ENCODE results near the gene ZFYVE16. TPM values are rescaled to one million over a fixed set of nuclear protein-coding genes. Genes with fewer than 3 reads are reported as not detected.
A peak's percentile ranks its signal among the peaks of the same experiment; 100 is the strongest.

ZFYVE16 gene
- total RNA-seq, result 10 to 100 TPM in 1 of 2 experiments, 1 to 10 TPM in 1; 8.0 to 10.3 TPM

DNA sequence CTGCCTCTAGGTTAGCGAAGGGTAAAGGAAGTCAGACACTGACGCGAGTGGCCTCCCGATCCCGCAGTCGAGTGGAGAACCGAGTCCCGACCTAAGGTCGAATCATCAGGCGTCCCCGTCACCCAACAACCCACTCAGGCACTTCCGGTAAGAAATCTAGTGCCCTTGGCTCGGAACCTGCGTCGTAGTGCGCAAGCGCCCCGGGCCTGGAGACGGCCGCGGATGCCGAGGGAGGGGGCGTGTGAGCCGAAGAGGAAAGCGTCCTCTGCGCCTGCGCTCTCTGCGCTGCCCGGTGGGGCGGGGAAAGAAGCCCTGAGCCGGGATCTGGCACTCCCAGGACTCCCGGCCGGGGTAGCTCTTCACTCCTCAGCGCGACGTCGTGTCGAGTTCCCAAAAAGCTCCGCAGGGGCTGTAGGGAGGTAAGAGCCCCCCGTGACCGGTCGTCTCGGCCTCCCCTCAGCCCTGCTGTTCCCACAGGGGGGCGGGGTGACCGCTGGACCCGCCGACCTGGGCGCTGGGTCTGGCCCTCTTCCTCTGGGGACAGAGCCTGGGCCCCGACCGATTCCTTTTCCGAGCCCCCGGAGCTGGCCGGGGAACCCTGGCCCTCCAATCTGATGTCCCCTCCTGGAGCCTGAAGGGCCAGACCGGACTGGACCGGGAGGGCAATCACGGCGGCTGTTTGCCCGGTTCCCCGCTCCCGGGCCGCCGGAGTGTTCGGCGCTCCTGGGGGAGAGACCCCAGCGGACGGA is at the start of gene ZFYVE16:
ZFYVE16 (plus strand) TSS at position 330 of the 749 bp plus-strand sequence. CDS start 26,084 bp downstream, outside the sequence.
- H3K4me3 Mint-ChIP-seq, result peak within 1 kb of the TSS; percentile 97
- H3K4me1 Mint-ChIP-seq (ENCODE audit: low read depth), result peaks cover 14% of the 10 kb centered on the region
- peak within 1 kb of the TSS; percentile 96 for H3K27ac Mint-ChIP-seq
- CTCF ChIA-PET, result interaction anchor here (0.5 to 1.3 kb wide), 5 partner anchors 70 to 892 kb away, joined by 3 to 4 read pairs (median 3); no protein-coding TSS in a partner anchor
- H3K27me3 Mint-ChIP-seq (ENCODE audit: low read depth), result no peaks in the 10 kb centered on the region
- no peaks in the 10 kb centered on the region for H3K9me3 Mint-ChIP-seq
- intact Hi-C loops (cut with micrococcal nuclease), result loop anchor here (1.0 to 10.0 kb wide), 15 partner anchors 61 to 1423 kb away; partner anchors contain the start of genes ARSB, FAM151B, HOMER1 and JMY
- no peaks in the 10 kb centered on the region for H3K36me3 Mint-ChIP-seq (ENCODE audit: low read depth)
- peak; percentile 97 for DNase-seq

DNA sequence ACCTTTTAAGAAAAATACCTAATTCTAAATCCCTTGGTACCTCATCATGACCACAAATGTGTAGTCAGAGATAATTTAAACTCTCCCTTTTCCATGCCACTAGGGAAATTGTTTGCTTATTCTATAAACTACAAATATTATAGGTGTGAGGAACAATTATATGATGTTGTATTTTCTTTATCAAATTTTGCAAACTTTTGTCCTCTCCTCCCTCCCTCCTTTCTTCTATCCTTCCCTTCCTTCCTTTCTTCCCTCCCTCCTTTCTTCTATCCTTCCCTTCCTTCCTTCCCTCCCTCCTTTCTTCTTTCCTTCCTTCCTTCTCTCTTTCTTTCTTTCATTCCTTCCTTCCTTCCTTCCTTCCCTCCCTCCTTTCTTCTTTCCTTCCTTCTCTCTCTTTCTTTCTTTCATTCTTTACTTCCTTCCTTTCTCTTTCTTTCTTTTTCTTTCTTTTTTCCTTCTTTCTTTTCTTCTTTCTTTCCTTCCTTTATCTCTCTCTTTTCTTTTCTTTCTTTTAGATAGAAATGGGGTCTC is 46.9 kb upstream of the ZFYVE16 start:
- no peak for DNase-seq
- H3K27me3 Mint-ChIP-seq (ENCODE audit: low read depth), result no peaks in the 10 kb centered on the region
- H3K27ac Mint-ChIP-seq, result no peak overlapping the region
- CTCF ChIA-PET, result no interaction called here
- H3K9me3 Mint-ChIP-seq, result no peaks in the 10 kb centered on the region
- H3K36me3 Mint-ChIP-seq (ENCODE audit: low read depth), result no peaks in the 10 kb centered on the region
- intact Hi-C loops (cut with micrococcal nuclease), result no loop called here
- H3K4me1 Mint-ChIP-seq (ENCODE audit: low read depth), result no peaks in the 10 kb centered on the region
- H3K4me3 Mint-ChIP-seq, result no peak overlapping the region

DNA sequence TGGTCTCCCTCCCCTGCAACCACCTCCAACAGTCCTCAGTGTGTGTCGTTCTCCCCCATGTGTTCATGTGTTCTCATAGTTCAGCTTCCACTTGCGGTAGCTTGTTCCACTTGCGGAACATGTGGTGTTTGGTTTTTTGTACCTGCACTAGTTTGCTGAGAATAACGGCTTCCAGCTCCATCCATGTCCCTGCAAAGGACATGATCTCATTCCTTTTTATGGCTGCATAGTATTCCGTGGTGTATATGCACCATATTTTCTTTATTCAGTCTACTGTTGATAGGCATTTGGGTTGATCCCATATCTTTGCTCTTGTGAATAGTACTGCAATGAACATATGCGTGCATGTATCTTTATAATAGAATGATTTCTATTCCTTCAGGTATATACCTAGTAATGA is 43.0 kb upstream of the ZFYVE16 start:
- intact Hi-C loops (cut with micrococcal nuclease), result no loop called here
- CTCF ChIA-PET, result interaction anchor here (0.7 kb wide), 1 partner anchor 145 kb away, joined by 3 read pairs; no protein-coding TSS in a partner anchor
- no peak overlapping the region for H3K27ac Mint-ChIP-seq
- no peak for DNase-seq
- H3K36me3 Mint-ChIP-seq (ENCODE audit: low read depth), result no peaks in the 10 kb centered on the region
- no peaks in the 10 kb centered on the region for H3K9me3 Mint-ChIP-seq
- no peaks in the 10 kb centered on the region for H3K4me1 Mint-ChIP-seq (ENCODE audit: low read depth)
- H3K4me3 Mint-ChIP-seq, result no peak overlapping the region
- H3K27me3 Mint-ChIP-seq (ENCODE audit: low read depth), result no peaks in the 10 kb centered on the region

DNA sequence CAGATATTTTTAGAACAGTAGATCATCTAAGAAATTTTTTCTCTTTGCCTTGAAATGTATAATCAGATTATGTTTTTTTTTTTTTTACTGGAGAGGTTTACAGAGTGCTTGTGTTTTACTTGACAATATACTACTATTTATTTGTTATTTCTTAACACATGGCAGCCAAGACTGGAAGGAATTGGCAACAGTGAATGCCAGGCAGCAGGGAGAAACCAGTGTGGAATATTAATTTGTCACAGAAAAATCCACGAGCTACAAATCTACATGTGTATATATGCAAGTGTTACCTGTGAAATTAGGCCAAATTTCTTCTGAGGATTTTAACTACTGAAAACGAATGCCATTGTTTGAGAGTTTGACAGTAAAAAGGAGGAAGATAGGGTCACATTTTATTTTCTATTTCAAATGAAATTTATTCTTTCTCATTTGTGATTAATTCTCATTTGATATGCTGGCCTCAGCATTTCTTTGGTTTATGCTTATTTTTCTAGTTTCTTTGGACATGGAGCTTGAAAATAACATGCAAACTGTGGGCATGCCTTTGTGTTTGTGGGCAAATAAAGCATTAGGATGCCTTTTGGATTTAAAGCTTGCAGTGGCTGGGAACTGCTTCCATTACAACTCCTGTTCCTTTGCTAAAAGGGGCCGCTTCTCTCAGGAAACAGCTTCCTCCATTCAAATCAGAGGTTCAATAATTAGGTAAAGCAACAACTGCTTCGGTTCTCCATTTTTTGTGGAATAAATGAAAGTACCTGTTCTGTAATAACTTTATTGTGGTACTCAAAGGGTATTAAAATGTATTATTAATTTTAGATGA is 39.0 kb upstream of the ZFYVE16 start:
- CTCF ChIA-PET, result no interaction called here
- H3K4me1 Mint-ChIP-seq (ENCODE audit: low read depth), result no peaks in the 10 kb centered on the region
- no peaks in the 10 kb centered on the region for H3K36me3 Mint-ChIP-seq (ENCODE audit: low read depth)
- no peak for DNase-seq
- H3K27ac Mint-ChIP-seq, result no peak overlapping the region
- no peaks in the 10 kb centered on the region for H3K9me3 Mint-ChIP-seq
- intact Hi-C loops (cut with micrococcal nuclease), result no loop called here
- H3K4me3 Mint-ChIP-seq, result no peak overlapping the region
- H3K27me3 Mint-ChIP-seq (ENCODE audit: low read depth), result no peaks in the 10 kb centered on the region

DNA sequence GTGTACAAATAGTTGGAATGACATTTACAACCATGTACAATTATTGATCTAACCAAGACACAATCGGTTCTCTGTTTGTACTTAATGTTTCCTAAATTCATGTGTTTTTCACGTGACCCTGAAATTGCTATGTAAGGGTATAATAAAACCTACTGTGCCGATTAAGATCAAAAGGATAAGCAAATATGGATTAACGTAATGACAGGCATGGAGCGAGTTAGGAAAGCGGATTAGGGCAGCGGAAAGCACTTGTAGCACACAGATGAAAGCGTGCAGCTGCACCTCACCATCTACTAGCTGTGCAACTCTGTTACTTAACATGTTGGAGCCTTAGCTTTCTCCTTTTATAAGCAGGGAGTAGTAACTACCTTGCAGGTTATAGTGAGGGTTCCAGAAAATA is 38.3 kb upstream of the ZFYVE16 start:
- no peak overlapping the region for H3K4me3 Mint-ChIP-seq
- intact Hi-C loops (cut with micrococcal nuclease), result no loop called here
- H3K36me3 Mint-ChIP-seq (ENCODE audit: low read depth), result no peaks in the 10 kb centered on the region
- no peaks in the 10 kb centered on the region for H3K9me3 Mint-ChIP-seq
- H3K27ac Mint-ChIP-seq, result no peak overlapping the region
- no peaks in the 10 kb centered on the region for H3K4me1 Mint-ChIP-seq (ENCODE audit: low read depth)
- no peak for DNase-seq
- CTCF ChIA-PET, result no interaction called here
- no peaks in the 10 kb centered on the region for H3K27me3 Mint-ChIP-seq (ENCODE audit: low read depth)

DNA sequence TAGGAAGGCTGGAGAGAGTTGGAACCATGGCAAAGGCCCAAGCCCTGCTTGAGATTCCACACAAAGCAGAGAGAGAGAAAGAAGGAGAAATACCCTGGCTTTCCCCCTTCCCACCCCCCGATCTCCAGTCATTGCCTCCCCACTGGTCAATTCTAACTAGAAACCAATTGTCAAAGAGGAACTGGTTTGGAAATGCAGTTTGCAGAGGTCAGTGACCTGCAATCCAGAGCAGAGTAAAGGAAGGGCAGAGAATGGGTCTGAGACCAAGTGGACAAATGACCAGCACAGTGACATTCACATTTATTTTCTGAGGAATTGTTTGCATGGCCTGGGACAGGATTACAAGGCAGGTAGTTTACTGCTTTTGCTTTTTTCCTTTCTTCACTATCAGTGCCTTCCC is 37.5 kb upstream of the ZFYVE16 start:
- H3K9me3 Mint-ChIP-seq, result no peaks in the 10 kb centered on the region
- no peaks in the 10 kb centered on the region for H3K36me3 Mint-ChIP-seq (ENCODE audit: low read depth)
- no peak for DNase-seq
- intact Hi-C loops (cut with micrococcal nuclease), result no loop called here
- CTCF ChIA-PET, result no interaction called here
- H3K27me3 Mint-ChIP-seq (ENCODE audit: low read depth), result no peaks in the 10 kb centered on the region
- H3K4me1 Mint-ChIP-seq (ENCODE audit: low read depth), result no peaks in the 10 kb centered on the region
- no peak overlapping the region for H3K27ac Mint-ChIP-seq
- H3K4me3 Mint-ChIP-seq, result no peak overlapping the region

DNA sequence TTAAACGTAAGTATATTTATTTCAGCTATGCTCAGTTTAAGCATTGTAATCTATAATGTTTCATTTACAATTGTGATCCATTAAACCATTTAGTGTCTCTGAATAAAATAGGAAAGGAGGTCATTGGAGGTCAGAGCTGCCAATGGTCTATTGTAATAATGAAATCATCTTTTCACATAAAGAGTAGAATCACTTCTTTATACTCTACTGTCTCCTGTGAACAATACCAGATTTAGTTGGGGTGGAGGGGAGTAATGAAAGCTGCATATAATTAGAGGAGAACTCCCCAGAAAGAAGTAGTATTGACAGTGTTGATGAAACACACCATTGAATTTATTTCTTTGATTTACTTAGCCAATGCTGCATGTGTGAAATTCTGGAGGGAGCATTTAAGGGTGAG is 35.1 kb upstream of the ZFYVE16 start:
- Mint-ChIP-seq H3K4me3 (no peak overlapping the region), H3K27me3 (ENCODE audit: low read depth) (no peaks in the 10 kb centered on the region), H3K27ac (no peak overlapping the region), H3K9me3 (no peaks in the 10 kb centered on the region), H3K36me3 (ENCODE audit: low read depth) (no peaks in the 10 kb centered on the region), H3K4me1 (ENCODE audit: low read depth) (no peaks in the 10 kb centered on the region)
- intact Hi-C loops (cut with micrococcal nuclease), result no loop called here
- no peak for DNase-seq
- CTCF ChIA-PET, result no interaction called here

DNA sequence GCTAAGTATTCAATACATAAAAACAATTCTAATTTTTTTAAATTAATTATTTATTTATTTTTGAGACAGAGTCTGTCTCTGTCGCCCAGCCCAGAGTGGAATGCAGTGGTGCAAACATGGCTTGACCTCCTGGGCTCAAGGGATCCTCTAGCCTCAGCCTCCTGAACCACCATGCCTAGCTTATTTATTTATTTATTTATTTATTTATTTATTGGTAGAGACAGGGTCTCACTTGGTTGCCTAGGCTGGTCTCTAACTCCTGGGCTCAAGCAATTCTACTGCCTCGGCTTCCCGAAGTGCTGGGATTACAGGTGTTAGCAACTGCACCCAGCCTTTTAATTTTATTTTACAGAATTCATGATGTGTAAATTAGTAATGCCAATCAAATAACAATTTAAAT is 33.7 kb upstream of the ZFYVE16 start:
- no peak overlapping the region for H3K4me3 Mint-ChIP-seq
- no peaks in the 10 kb centered on the region for H3K4me1 Mint-ChIP-seq (ENCODE audit: low read depth)
- H3K27me3 Mint-ChIP-seq (ENCODE audit: low read depth), result no peaks in the 10 kb centered on the region
- intact Hi-C loops (cut with micrococcal nuclease), result no loop called here
- CTCF ChIA-PET, result interaction anchor here (0.7 kb wide), 1 partner anchor 633 kb away, joined by 3 read pairs; no protein-coding TSS in a partner anchor
- no peaks in the 10 kb centered on the region for H3K9me3 Mint-ChIP-seq
- DNase-seq, result no peak
- no peak overlapping the region for H3K27ac Mint-ChIP-seq
- H3K36me3 Mint-ChIP-seq (ENCODE audit: low read depth), result no peaks in the 10 kb centered on the region

DNA sequence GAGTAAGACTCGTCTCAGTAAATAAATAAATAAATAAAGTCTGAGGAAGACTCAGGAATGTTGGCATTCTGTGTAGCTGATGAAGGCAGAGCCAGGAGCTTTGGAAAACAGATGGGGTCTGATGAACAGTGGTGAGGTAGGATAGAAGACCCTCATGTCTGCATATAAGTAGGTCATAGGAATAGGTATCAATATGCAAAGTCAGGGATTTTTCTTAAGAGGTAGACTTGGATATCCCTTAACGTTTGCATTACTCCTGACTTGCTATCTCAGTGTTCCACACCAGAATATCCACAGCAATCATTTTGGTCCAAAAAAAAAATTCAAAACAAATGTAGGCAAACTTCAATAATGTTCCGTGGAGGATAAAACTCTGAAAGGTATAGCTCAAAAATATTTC is 31.3 kb upstream of the ZFYVE16 start:
- Mint-ChIP-seq H3K27me3 (ENCODE audit: low read depth) (no peaks in the 10 kb centered on the region), H3K36me3 (ENCODE audit: low read depth) (no peaks in the 10 kb centered on the region), H3K4me1 (ENCODE audit: low read depth) (no peaks in the 10 kb centered on the region), H3K4me3 (no peak overlapping the region), H3K9me3 (no peaks in the 10 kb centered on the region), H3K27ac (no peak overlapping the region)
- intact Hi-C loops (cut with micrococcal nuclease), result no loop called here
- CTCF ChIA-PET, result no interaction called here
- no peak for DNase-seq

DNA sequence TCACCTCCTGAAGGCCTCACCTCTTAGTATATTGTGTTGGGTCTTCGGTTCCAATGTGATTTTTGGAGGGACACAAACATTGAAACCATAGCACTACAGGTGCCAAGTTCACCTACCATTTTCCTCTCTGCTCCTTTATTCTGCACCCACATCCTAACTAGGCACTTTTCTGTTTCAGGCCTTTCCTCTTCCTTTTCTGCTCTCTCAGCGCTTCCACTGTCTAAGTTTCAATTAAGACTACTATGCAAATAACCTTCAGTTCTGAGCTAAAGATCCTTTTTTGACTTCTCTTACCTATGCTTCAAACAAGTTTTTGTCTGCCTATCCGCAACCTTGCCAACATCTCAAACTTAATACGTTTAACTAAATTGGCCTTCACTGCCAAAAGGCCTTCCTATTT is 25.4 kb upstream of the ZFYVE16 start:
- Mint-ChIP-seq H3K4me1 (ENCODE audit: low read depth) (no peaks in the 10 kb centered on the region), H3K9me3 (no peaks in the 10 kb centered on the region), H3K27ac (no peak overlapping the region), H3K4me3 (no peak overlapping the region), H3K36me3 (ENCODE audit: low read depth) (no peaks in the 10 kb centered on the region), H3K27me3 (ENCODE audit: low read depth) (no peaks in the 10 kb centered on the region)
- CTCF ChIA-PET, result no interaction called here
- no peak for DNase-seq
- intact Hi-C loops (cut with micrococcal nuclease), result no loop called here

DNA sequence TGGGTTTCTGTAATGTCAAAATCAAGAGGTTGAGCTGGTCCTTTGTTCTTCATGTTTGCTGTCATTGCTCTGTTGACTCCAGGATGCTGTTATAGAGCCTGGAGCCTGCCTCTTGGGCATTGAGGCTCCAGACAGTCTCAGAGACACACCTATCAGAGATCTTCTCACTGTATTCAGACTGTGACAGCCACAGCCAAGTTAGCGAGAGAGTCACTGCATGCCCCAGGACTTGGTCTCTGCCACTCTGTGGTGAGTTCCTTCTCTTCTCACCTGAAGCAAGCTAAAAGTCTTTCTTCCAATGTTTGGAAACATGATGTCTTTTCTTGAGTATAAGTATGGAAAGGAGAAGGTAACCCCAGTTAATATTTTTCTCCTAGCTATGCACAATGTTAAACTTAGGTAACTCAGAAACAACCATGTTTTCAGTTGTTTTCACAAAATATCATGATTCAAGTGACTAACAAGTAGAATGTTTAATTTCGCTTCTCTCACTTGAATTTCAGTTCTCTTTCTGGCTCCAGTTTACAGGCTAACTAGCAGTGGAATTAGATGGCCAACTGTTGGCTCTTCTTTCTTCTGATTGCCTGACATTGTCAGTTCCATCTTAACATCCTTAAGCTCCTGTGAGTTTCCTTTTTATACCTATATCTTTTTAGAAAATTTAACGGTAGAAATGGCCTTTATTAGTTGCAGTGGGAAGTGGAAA is 20.6 kb upstream of the ZFYVE16 start:
- CTCF ChIA-PET, result no interaction called here
- Mint-ChIP-seq H3K27me3 (ENCODE audit: low read depth) (peaks cover 7% of the 10 kb centered on the region), H3K27ac (no peak overlapping the region), H3K4me1 (ENCODE audit: low read depth) (peaks cover 7% of the 10 kb centered on the region), H3K36me3 (ENCODE audit: low read depth) (no peaks in the 10 kb centered on the region), H3K4me3 (no peak overlapping the region), H3K9me3 (peaks cover 2% of the 10 kb centered on the region)
- DNase-seq, result no peak
- intact Hi-C loops (cut with micrococcal nuclease), result no loop called here

DNA sequence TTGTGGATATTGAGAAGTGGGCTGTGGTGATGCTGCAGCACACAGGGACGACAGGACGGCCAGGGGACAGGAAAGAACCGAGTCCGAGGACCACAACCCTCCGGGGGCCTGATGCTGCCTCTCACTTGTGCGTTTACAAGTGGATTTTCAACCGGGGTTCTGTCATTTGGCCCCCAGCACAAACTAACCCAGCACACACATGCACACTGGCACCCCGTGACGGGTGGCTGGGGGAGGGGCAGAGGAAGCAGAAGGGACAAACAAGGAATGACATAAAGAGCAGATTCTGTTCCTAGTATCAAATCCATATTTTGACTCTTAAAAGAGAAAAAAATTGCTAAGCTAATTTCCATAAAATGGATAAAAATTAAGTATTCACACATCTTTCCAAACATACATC is 18.3 kb upstream of the ZFYVE16 start:
- intact Hi-C loops (cut with micrococcal nuclease), result no loop called here
- CTCF ChIA-PET, result interaction anchor here (0.6 kb wide), 1 partner anchor 543 kb away, joined by 3 read pairs; no protein-coding TSS in a partner anchor
- H3K4me3 Mint-ChIP-seq, result no peak overlapping the region
- peaks cover 17% of the 10 kb centered on the region for H3K27me3 Mint-ChIP-seq (ENCODE audit: low read depth)
- H3K36me3 Mint-ChIP-seq (ENCODE audit: low read depth), result no peaks in the 10 kb centered on the region
- no peak overlapping the region for H3K27ac Mint-ChIP-seq
- DNase-seq, result no peak
- H3K4me1 Mint-ChIP-seq (ENCODE audit: low read depth), result peaks cover 7% of the 10 kb centered on the region
- peaks cover 5% of the 10 kb centered on the region for H3K9me3 Mint-ChIP-seq
